HG03139 (cell line): ENCODE data around the gene PTPN22.
A peak's percentile ranks its signal among the peaks of the same experiment; 100 is the strongest.
"Not testable (repeated sequence)": the region's sequence is repeated elsewhere in the genome, so short reads cannot be mapped to it uniquely, and the experiment has no call there.

Experiments used
- ATAC-seq: cut with Tn5 transposase; IDR thresholded peaks from one replicate; pipeline ENCODE4 v1.9.1; 2021; ENCODE audit not compliant: unreplicated experiment

PTPN22 gene

GRCh38 chr1:113852694-113853093, 18.8 kb downstream of the PTPN22 start:
- ATAC-seq: not testable (repeated sequence)

GRCh38 chr1:113850127-113850796, 21.2 kb downstream of the PTPN22 start:
- ATAC-seq: no peak

GRCh38 chr1:113849072-113849471, 22.4 kb downstream of the PTPN22 start:
- ATAC-seq: no peak

GRCh38 chr1:113846391-113847035, 25.0 kb downstream of the PTPN22 start:
- no peak for ATAC-seq

GRCh38 chr1:113836534-113836933, 35.0 kb downstream of the PTPN22 start:
- ATAC-seq: no peak

- ATAC-seq: no peak
Measured at GRCh38 chr1:113835686-113836290, 35.7 kb downstream of the PTPN22 start.

GRCh38 chr1:113834716-113835115, 36.8 kb downstream of the PTPN22 start:
- ATAC-seq: no peak

GRCh38 chr1:113830039-113830438, 41.5 kb downstream of the PTPN22 start:
- no peak for ATAC-seq

- ATAC-seq: no peak
Measured at GRCh38 chr1:113821916-113822315, 49.6 kb downstream of the PTPN22 start.

- ATAC-seq: no peak
Measured at GRCh38 chr1:113818578-113818977, 52.9 kb downstream of the PTPN22 start.

GRCh38 chr1:113813218-113813617, 58.3 kb downstream of the PTPN22 start:
- ATAC-seq: no peak

- no peak for ATAC-seq
Measured at GRCh38 chr1:113812661-113813135, 58.8 kb downstream of the PTPN22 start.

- peak; percentile 95 for ATAC-seq
Measured at GRCh38 chr1:113811888-113812660, 59.4 kb downstream of the PTPN22 start, which contains the start of gene RSBN1. Gene RSBN1 (minus strand): TSS chr1:113812476. CDS start chr1:113812412, 64 bp downstream.

GRCh38 chr1:113811156-113811887, 60.2 kb downstream of the PTPN22 start:
- ATAC-seq: peak; percentile 5

GRCh38 chr1:113809670-113810602, 61.6 kb downstream of the PTPN22 start:
- ATAC-seq: no peak

GRCh38 chr1:113808450-113809195, 62.9 kb downstream of the PTPN22 start:
- ATAC-seq: no peak

- no peak for ATAC-seq
Measured at GRCh38 chr1:113805639-113806038, 65.9 kb downstream of the PTPN22 start.

GRCh38 chr1:113805256-113805531, 66.3 kb downstream of the PTPN22 start:
- no peak for ATAC-seq
